ENCODE data around the gene PDZRN4. TPM values are rescaled to one million over a fixed set of nuclear protein-coding genes. Genes with fewer than 3 reads are reported as not detected.
"Not testable (repeated sequence)": the region's sequence is repeated elsewhere in the genome, so short reads cannot be mapped to it uniquely, and the experiment has no call there.

PDZRN4 gene
- total and polyA plus RNA-seq, 8 donors, result 0.11 to 0.76 (median 0.34) TPM

GRCh38 chr12:41162461-41162860 lies 25.7 kb upstream of the PDZRN4 start:
- Histone ChIP-seq H3K4me3 (no peak overlapping the region), H3K4me1 (no peaks in the 10 kb centered on the region), H3K9me3 (no peaks in the 10 kb centered on the region), H3K27me3 (no peaks in the 10 kb centered on the region), H3K27ac (no peak overlapping the region), H3K36me3 (no peaks in the 10 kb centered on the region)
- TF ChIP-seq, protein P1, sequence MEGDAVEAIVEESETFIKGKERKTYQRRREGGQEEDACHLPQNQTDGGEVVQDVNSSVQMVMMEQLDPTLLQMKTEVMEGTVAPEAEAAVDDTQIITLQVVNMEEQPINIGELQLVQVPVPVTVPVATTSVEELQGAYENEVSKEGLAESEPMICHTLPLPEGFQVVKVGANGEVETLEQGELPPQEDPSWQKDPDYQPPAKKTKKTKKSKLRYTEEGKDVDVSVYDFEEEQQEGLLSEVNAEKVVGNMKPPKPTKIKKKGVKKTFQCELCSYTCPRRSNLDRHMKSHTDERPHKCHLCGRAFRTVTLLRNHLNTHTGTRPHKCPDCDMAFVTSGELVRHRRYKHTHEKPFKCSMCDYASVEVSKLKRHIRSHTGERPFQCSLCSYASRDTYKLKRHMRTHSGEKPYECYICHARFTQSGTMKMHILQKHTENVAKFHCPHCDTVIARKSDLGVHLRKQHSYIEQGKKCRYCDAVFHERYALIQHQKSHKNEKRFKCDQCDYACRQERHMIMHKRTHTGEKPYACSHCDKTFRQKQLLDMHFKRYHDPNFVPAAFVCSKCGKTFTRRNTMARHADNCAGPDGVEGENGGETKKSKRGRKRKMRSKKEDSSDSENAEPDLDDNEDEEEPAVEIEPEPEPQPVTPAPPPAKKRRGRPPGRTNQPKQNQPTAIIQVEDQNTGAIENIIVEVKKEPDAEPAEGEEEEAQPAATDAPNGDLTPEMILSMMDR (IDR thresholded peaks at IDR 0.05), result no peak
- no peak for DNase-seq
- intact Hi-C loops (cut with DNase I), result no loop called here
- ATAC-seq, result no peak

DNA sequence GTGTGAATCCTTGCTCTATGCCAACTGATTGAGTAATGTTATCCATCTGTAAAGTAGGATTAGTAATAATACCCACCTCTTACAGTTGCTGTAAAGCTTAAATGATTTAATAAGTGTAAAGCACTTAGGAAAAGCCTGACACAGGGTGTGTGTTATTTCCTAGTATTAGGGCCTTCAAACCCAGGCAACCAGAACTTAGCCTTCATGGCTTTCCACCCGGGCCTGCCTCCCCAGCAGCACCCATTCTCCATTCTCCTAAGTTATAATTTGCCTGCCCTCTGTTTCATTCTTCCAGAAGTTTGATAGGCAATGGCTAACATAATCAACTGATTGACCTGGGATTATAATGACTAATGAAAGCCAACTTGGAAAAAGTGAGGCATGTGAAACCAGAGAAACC lies 20.4 kb upstream of the PDZRN4 start:
- no peaks in the 10 kb centered on the region for H3K4me1 ChIP-seq
- TF ChIP-seq, protein P1 (IDR thresholded peaks at IDR 0.05), result no peak

GRCh38 chr12:41174602-41175001 lies 13.5 kb upstream of the PDZRN4 start:
- DNase-seq, result no peak
- Histone ChIP-seq H3K4me1 (no peaks in the 10 kb centered on the region), H3K9me3 (peaks cover 0 to 5% of the 10 kb centered on the region in 2 donors), H3K36me3 (no peaks in the 10 kb centered on the region), H3K4me3 (no peak overlapping the region), H3K27me3 (no peaks in the 10 kb centered on the region), H3K27ac (no peak overlapping the region)
- intact Hi-C loops (cut with DNase I), result no loop called here
- TF ChIP-seq, protein P1 (IDR thresholded peaks at IDR 0.05), result no peak
- no peak for ATAC-seq

More for the DNA sequence above, 20.4 kb upstream of the PDZRN4 start:
- ATAC-seq (no peak), DNase-seq (no peak)
- Histone ChIP-seq H3K27me3 (no peaks in the 10 kb centered on the region), H3K9me3 (no peaks in the 10 kb centered on the region), H3K36me3 (no peaks in the 10 kb centered on the region), H3K4me3 (no peak overlapping the region), H3K27ac (no peak overlapping the region)
- intact Hi-C loops (cut with DNase I), result no loop called here

- H3K27me3 ChIP-seq; H3K27ac ChIP-seq; DNase-seq; H3K4me3 ChIP-seq; H3K36me3 ChIP-seq; H3K9me3 ChIP-seq; ATAC-seq; intact Hi-C loops (cut with DNase I); H3K4me1 ChIP-seq: not testable (repeated sequence)
Observed at GRCh38 chr12:41179507-41179906, 8.6 kb upstream of the PDZRN4 start.

DNA sequence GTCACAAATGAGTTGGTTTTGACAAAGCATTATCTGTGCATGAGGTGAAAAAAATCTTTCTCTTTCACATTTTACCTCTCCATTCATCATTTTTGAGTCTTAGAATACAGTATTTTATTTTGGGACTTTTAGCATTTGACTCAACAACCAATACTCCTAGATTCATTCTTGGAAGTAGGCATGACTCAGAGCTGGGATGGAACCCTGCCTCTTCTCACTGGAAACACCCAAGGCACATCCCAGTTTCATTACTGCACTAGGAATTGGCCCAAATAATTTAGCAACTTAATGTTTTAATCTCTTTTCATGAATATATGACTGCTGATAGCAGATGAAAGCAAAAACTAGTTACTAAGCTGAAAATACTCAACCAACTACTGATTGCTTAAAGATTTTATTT lies 3.3 kb upstream of the PDZRN4 start:
- Histone ChIP-seq H3K27me3 (peaks cover 32 to 34% of the 10 kb centered on the region in 2 donors), H3K36me3 (no peaks in the 10 kb centered on the region), H3K4me3 (no peak overlapping the region), H3K27ac (no peak overlapping the region), H3K4me1 (peaks cover 0 to 18% of the 10 kb centered on the region in 2 donors), H3K9me3 (peaks cover 0 to 1% of the 10 kb centered on the region in 2 donors)
- TF ChIP-seq, protein P1 (IDR thresholded peaks at IDR 0.05), result no peak
- ATAC-seq (no peak), DNase-seq (no peak)
- intact Hi-C loops (cut with DNase I), result no loop called here

GRCh38 chr12:41186026-41186425 lies 2.1 kb upstream of the PDZRN4 start:
- Histone ChIP-seq H3K4me1 (peaks cover 0 to 19% of the 10 kb centered on the region in 2 donors), H3K27ac (no peak overlapping the region), H3K27me3 (peaks cover 44 to 46% of the 10 kb centered on the region in 2 donors), H3K36me3 (no peaks in the 10 kb centered on the region), H3K9me3 (no peaks in the 10 kb centered on the region), H3K4me3 (no peak overlapping the region)
- TF ChIP-seq, protein P1 (IDR thresholded peaks at IDR 0.05), result no peak
- no peak for ATAC-seq
- no peak for DNase-seq
- intact Hi-C loops (cut with DNase I), result no loop called here

All from left lung (tissue), 10 donors.